ENCODE results near the gene RASA3.
"Not testable (repeated sequence)": the region's sequence is repeated elsewhere in the genome, so short reads cannot be mapped to it uniquely, and the experiment has no call there.

RASA3 gene

DNA sequence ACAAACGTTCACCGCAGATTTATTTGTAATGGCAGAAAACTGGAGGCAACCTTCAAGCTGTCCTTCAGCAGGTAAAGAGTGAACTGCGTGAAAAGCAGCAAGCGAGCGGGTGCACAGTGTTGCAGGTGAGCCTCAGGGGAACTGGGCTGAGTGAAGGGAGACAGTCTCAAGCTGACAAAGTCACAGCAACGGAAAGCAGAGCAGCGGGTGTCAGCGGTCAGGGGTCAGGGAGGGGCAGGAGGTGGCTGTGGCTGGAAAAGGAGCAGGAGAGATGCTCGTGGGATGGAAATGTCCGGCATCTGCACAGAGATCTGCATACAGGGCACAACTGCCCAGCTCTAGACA is 8.5 kb upstream of the RASA3 start:
- no peak for DNase-seq (ENCODE audit: low spot score)
- no peak overlapping the region for H3K27ac ChIP-seq
- TF ChIP-seq, protein P1, sequence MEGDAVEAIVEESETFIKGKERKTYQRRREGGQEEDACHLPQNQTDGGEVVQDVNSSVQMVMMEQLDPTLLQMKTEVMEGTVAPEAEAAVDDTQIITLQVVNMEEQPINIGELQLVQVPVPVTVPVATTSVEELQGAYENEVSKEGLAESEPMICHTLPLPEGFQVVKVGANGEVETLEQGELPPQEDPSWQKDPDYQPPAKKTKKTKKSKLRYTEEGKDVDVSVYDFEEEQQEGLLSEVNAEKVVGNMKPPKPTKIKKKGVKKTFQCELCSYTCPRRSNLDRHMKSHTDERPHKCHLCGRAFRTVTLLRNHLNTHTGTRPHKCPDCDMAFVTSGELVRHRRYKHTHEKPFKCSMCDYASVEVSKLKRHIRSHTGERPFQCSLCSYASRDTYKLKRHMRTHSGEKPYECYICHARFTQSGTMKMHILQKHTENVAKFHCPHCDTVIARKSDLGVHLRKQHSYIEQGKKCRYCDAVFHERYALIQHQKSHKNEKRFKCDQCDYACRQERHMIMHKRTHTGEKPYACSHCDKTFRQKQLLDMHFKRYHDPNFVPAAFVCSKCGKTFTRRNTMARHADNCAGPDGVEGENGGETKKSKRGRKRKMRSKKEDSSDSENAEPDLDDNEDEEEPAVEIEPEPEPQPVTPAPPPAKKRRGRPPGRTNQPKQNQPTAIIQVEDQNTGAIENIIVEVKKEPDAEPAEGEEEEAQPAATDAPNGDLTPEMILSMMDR (IDR thresholded peaks at IDR 0.05): no peak
- no peak overlapping the region for H3K4me3 ChIP-seq

DNA sequence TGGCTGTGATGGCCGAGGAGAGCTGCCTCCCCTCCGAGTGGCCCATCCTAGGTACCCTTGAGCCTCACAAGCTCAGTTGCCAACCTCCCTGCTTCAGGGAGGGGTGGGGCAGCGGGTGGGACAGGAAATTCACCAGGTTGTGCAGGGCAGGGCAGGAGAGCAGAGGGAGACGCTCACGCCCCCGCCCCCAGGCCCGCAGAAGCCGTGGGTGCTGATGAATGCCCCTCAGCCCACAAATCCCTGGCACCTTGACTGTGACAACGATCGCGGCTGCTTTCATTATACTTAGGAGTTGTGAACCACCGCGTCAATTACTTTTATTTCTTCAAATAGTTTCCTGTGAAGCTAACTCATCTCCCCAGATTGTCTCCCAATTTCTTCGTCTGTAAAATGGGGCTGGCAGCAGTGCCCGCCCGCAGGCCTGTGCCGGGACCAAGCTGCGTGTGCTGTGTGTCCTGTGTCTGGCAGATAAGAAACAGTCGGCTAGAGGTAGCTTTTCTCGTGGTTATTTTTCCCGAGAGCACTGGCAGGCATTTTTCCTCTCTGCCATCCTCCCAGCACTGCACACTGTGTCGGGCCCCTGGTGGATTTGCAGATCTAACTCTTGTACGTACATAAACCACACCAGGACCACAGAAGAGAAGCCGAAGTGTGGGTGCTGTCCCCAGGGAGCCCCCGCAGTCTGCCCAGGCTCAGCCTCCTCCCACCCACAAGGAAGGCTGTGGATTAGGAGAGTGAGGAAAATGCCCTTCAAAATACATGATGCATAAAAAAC is 7.9 kb upstream of the RASA3 start:
- no peak for DNase-seq (ENCODE audit: low spot score)
- Histone ChIP-seq H3K4me3 (peak overlapping the region; percentile 9), H3K27ac (no peak overlapping the region)
- TF ChIP-seq, protein P1 (IDR thresholded peaks at IDR 0.05): no peak

DNA sequence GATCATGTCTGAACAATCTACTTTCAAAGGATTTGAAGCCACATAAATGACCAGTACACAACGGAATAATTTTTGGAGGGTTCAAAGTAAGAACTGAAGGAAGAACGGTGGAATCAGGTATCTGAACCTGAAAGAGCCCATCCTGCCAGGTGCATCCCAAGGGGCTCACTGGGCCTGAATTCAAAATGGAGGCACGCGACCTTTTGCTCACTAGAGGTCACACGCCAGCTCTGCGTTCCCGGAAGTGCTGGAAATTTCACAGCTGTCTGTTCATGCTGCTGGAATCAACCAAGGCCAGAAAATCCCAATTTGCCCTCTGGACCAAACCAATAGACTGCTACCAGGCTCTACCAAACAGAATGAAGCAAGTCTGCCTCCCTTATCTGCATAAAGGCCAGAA is 4.2 kb upstream of the RASA3 start:
- Histone ChIP-seq H3K4me3 (no peak overlapping the region), H3K27ac (no peak overlapping the region)
- DNase-seq (ENCODE audit: low spot score): no peak
- TF ChIP-seq, protein P1 (IDR thresholded peaks at IDR 0.05): no peak

DNA sequence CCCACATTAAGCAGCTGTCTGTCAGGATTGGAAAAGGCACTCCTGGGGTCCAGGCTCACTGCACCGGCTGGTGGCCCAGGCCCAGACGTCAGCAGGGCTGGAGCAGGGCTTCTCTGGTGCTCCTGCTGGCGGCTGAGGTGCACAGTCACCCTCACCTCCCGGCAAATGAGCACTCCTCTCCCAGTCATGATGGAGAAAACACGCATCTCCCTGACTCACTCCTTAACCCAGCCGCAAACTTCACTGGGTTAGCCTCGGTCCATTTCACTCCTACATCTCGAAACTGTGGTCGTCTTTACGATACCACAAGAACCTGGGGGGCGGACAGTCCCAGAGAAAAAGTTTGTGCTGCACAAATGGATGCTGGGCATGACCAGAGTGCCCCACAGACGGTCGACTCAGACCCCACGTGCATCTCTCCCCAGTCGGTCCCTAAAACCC is 3.3 kb upstream of the RASA3 start:
- no peak overlapping the region for H3K27ac ChIP-seq
- no peak for DNase-seq (ENCODE audit: low spot score)
- TF ChIP-seq, protein P1 (IDR thresholded peaks at IDR 0.05): no peak
- H3K4me3 ChIP-seq: no peak overlapping the region

DNA sequence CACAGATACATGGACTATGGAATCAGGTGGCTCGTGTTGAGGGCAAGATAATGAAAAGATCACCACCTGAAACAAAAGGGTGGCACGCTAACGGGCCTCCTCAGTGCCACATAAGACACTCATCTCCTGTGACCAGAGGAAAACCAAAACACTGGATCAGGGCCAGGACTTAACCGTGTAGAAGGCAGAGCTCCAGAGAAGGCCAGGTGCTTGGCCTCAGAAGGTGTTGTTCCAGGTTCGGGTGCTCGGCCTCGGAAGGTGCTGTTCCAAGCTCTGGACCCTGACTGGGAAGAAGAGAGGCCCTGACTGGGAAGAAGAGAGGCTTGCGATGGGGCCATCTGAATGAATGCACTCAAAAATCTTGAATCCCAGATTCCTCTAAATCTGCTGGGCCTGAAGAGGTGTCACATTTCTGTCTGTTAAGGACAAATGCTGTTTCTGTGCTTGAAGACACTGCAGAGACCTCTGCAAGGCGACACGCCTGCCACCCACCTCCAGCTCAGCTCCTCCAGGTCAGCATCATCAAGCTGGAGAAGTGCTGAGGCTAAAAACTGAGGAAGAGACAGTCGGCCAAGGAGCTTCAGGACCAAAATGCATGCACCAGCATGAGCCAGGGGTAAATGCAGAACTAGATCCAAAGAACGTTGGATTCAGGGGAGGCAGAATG is 2.7 kb upstream of the RASA3 start:
- DNase-seq (ENCODE audit: low spot score): no peak
- Histone ChIP-seq H3K4me3 (no peak overlapping the region), H3K27ac (peak overlapping the region in 1 of 2 donors; percentile 31)
- TF ChIP-seq, protein P1 (IDR thresholded peaks at IDR 0.05): no peak

DNA sequence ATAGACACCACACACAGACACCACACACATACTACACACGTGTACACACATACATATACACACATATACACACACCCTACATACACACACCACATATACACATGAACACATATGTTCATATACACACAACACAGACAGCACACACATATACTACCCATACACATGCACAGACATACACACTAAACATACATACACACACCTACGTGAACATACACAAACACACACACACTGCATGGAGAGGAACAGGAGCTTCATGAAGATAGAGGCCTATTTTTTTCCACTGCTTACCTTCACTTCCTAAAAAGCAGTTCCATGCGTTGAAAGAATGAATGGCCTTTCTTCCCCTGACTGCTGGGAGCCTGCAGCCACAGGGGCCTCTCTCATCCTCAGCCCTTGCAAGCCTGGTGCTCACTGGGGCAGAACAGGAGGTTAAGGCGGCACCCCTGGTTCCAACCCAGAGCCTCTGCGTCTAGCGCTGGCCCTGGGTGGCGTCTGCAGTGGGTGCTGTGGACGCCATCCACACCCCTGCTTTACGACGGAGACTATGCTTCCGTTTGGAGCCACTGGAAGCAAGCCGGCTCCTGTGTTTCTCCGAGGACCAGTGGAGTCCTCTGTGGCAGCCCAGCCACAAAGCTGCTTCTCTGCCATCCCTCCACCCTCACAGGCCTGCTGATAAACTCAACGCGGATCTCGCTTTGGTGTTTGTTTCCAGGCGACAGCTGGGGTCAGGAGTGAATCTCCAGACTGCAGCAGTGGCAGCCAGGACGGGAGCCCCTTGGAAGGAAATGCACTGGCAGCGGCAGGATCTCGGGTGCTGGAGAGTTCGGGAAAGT is 1.9 kb upstream of the RASA3 start:
- H3K27ac ChIP-seq: peak overlapping the region in 1 of 2 donors; percentile 31
- no peak overlapping the region for H3K4me3 ChIP-seq
- DNase-seq (ENCODE audit: low spot score): no peak
- TF ChIP-seq, protein P1 (IDR thresholded peaks at IDR 0.05): no peak

DNA sequence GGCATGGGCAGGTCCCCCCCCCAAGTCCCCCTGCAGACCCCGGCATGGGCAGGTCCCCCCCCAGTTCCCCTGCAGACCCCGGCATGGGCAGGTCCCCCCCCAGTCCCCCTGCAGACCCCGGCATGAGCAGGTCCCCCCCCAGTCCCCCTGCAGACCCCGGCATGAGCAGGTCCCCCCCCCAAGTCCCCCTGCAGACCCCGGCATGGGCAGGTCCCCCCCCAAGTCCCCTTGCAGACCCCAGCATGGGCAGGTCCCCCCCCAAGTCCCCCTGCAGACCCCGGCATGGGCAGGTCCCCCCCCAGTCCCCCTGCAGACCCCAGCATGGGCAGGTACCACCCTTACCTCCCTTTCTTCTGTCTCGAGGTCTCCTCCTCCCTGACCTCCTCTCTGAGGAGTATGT is 1.1 kb upstream of the RASA3 start:
- not testable (repeated sequence) for DNase-seq (ENCODE audit: low spot score); H3K4me3 ChIP-seq; H3K27ac ChIP-seq

DNA sequence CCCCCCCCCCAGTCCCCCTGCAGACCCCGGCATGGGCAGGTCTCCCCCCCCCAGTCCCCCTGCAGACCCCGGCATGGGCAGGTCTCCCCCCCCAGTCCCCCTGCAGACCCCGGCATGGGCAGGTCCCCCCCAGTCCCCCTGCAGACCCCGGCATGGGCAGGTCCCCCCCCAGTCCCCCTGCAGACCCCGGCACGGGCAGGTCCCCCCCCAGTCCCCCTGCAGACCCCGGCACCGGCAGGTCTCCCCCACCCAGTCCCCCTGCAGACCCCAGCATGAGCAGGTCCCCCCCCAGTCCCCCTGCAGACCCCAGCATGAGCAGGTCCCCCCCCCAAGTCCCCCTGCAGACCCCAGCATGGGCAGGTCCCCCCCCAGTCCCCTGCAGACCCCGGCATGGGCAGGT is 703 bp upstream of the RASA3 start:
- Histone ChIP-seq H3K27ac (peak overlapping the region in 1 of 2 donors; percentile 87), H3K4me3 (peak overlapping the region; percentile 91)
- DNase-seq (ENCODE audit: low spot score): not testable (repeated sequence)
